Esophagus squamous epithelium (tissue), 4 donors: ENCODE measurements around the gene NEDD4L.

Experiments used
- CTCF ChIP-seq, 6 experiments: fragments of 450-650 bp in 4 of 6; fragments of 200-600 bp in 2 of 6; sonication (generic) in 2 of 6; IDR thresholded peaks; one replicate each; pipeline ENCODE4 v1.5.1; 2016 to 2019; ENCODE audit warnings: antibody characterized with exemption in 6 of 6, mild to moderate bottlenecking in 4 of 6, moderate library complexity in 4 of 6
- POLR2A ChIP-seq, 4 donors: fragments of 450-650 bp; IDR thresholded peaks; one replicate each; pipeline ENCODE4 v1.6.1; 2017; ENCODE audit warnings: antibody characterized with exemption in 4 of 4, mild to moderate bottlenecking in 4 of 4, moderate library complexity in 3 of 4

GRCh38 chr18:58049000-58049688 is 5.1 kb downstream of the NEDD4L start:
- TF ChIP-seq CTCF (IDR thresholded peaks at IDR 0.05) (no peak), POLR2A (IDR thresholded peaks at IDR 0.05) (no peak)
